Measurements from ENCODE around the gene POMT1.

DNA sequence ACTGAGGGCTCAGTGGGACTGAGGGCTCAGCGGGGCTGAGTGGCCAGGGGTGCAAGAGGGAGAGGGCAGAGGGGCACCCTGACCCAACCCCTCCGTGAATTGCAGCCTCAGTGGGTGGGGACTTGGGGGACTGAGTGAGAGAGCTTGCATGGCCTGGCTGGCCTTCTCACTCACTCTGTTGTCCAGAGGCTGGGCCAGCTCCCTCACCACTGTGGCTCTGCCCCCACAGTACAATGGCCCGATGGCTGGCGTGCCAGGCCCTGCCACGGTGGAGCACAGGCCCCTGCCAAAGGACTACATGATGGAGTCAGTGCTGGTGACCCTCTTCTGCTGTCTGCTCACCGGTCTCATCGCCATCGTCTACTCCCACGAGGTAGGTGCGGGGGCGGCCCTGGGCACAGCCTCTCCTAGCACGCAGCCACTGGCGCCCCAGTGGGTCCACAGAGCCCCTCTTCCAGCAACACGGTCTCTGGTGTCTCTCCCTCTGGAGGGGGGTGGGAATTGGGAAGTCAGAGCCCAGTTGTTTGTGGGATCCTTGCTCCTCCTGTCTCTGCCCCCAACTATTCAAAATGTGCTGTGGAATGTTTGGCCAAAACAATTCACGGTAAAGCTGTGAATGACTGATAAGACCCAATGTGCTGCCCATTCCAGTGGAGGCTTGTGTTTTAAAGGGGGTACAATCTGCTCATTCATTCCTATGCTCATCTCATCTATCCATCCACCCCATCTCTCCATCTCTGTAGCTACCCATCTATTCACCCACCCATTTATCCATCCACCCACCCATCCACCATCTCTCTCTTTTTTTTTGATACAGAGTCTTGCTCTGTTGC, 53.3 kb downstream of the POMT1 start:
- no peak for TF ChIP-seq POLR2A (IDR thresholded peaks at IDR 0.05)
- no peak for TF ChIP-seq EP300 (IDR thresholded peaks at IDR 0.05)
- no peak for TF ChIP-seq POLR2AphosphoS5 (IDR thresholded peaks at IDR 0.05)
- TF ChIP-seq, protein P1, sequence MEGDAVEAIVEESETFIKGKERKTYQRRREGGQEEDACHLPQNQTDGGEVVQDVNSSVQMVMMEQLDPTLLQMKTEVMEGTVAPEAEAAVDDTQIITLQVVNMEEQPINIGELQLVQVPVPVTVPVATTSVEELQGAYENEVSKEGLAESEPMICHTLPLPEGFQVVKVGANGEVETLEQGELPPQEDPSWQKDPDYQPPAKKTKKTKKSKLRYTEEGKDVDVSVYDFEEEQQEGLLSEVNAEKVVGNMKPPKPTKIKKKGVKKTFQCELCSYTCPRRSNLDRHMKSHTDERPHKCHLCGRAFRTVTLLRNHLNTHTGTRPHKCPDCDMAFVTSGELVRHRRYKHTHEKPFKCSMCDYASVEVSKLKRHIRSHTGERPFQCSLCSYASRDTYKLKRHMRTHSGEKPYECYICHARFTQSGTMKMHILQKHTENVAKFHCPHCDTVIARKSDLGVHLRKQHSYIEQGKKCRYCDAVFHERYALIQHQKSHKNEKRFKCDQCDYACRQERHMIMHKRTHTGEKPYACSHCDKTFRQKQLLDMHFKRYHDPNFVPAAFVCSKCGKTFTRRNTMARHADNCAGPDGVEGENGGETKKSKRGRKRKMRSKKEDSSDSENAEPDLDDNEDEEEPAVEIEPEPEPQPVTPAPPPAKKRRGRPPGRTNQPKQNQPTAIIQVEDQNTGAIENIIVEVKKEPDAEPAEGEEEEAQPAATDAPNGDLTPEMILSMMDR (IDR thresholded peaks at IDR 0.05) = no peak

Data from upper lobe of left lung (tissue), 4 donors.